Gastroesophageal sphincter (tissue), 2 donors: ENCODE measurements around the gene CALY.

Experiments used
- POLR2A ChIP-seq, 2 donors: fragments of 450-650 bp; IDR thresholded peaks; one replicate each; pipeline ENCODE4 v1.6.1; 2017; ENCODE audit warnings: antibody characterized with exemption in 2 of 2, mild to moderate bottlenecking in 2 of 2, moderate library complexity in 1 of 2
- POLR2AphosphoS5 ChIP-seq: sonication (generic); formaldehyde crosslinking; IDR thresholded peaks from one replicate; pipeline ENCODE4 v1.6.1; 2017; ENCODE audit warnings: antibody characterized with exemption

- TF ChIP-seq POLR2A (IDR thresholded peaks at IDR 0.05) (no peak), POLR2AphosphoS5 (no peak)
Observed at GRCh38 chr10:133278577-133279265, 58.0 kb downstream of the CALY start.
